Measurements from ENCODE around the gene ARV1.
"Not testable (repeated sequence)": the region's sequence is repeated elsewhere in the genome, so short reads cannot be mapped to it uniquely, and the experiment has no call there.

Gene ARV1

GRCh38 chr1:230985711-230986110, 6.8 kb downstream of the ARV1 start:
- H3K9me3 ChIP-seq (ENCODE audit: control insufficient read depth, low read length), result no peaks in the 10 kb centered on the region
- H3K27me3 ChIP-seq (replicated peaks; ENCODE audit: control insufficient read depth, insufficient read depth, low read length, poor library complexity, severe bottlenecking), result no peaks in the 10 kb centered on the region
- DNase-seq, result no peak
- no peak overlapping the region for H3K27ac ChIP-seq (ENCODE audit: insufficient read depth, low read length, poor library complexity, severe bottlenecking)
- H3K36me3 ChIP-seq (ENCODE audit: control insufficient read depth, insufficient read depth, low read length), result no peaks in the 10 kb centered on the region
- no peaks in the 10 kb centered on the region for H3K4me1 ChIP-seq (ENCODE audit: control insufficient read depth, insufficient read depth, low read length, poor library complexity, severe bottlenecking)
- no peak overlapping the region for H3K4me3 ChIP-seq (ENCODE audit: insufficient read depth, low read depth, low read length, poor library complexity, severe bottlenecking)

- H3K4me3 ChIP-seq (ENCODE audit: insufficient read depth, low read depth, low read length, poor library complexity, severe bottlenecking), result no peak overlapping the region
- DNase-seq, result no peak
- peaks cover 1% of the 10 kb centered on the region for H3K36me3 ChIP-seq (ENCODE audit: control insufficient read depth, insufficient read depth, low read length)
- H3K27me3 ChIP-seq (replicated peaks; ENCODE audit: control insufficient read depth, insufficient read depth, low read length, poor library complexity, severe bottlenecking), result no peaks in the 10 kb centered on the region
- H3K27ac ChIP-seq (ENCODE audit: insufficient read depth, low read length, poor library complexity, severe bottlenecking), result no peak overlapping the region
- no peaks in the 10 kb centered on the region for H3K9me3 ChIP-seq (ENCODE audit: control insufficient read depth, low read length)
- H3K4me1 ChIP-seq (ENCODE audit: control insufficient read depth, insufficient read depth, low read length, poor library complexity, severe bottlenecking), result no peaks in the 10 kb centered on the region
These were observed 8.1 kb downstream of the ARV1 start for GRCh38 chr1:230986976-230987375.

GRCh38 chr1:230987448-230987847, 8.6 kb downstream of the ARV1 start:
- Histone ChIP-seq H3K4me3 (ENCODE audit: insufficient read depth, low read depth, low read length, poor library complexity, severe bottlenecking) (no peak overlapping the region), H3K4me1 (ENCODE audit: control insufficient read depth, insufficient read depth, low read length, poor library complexity, severe bottlenecking) (no peaks in the 10 kb centered on the region), H3K27ac (ENCODE audit: insufficient read depth, low read length, poor library complexity, severe bottlenecking) (no peak overlapping the region), H3K27me3 (replicated peaks; ENCODE audit: control insufficient read depth, insufficient read depth, low read length, poor library complexity, severe bottlenecking) (no peaks in the 10 kb centered on the region), H3K36me3 (ENCODE audit: control insufficient read depth, insufficient read depth, low read length) (peaks cover 6% of the 10 kb centered on the region), H3K9me3 (ENCODE audit: control insufficient read depth, low read length) (no peaks in the 10 kb centered on the region)
- DNase-seq, result no peak

GRCh38 chr1:230992100-230992774, 13.3 kb downstream of the ARV1 start:
- Histone ChIP-seq H3K36me3 (ENCODE audit: control insufficient read depth, insufficient read depth, low read length) (peaks cover 18% of the 10 kb centered on the region), H3K27ac (ENCODE audit: insufficient read depth, low read length, poor library complexity, severe bottlenecking) (no peak overlapping the region), H3K27me3 (replicated peaks; ENCODE audit: control insufficient read depth, insufficient read depth, low read length, poor library complexity, severe bottlenecking) (no peaks in the 10 kb centered on the region), H3K4me3 (ENCODE audit: insufficient read depth, low read depth, low read length, poor library complexity, severe bottlenecking) (no peak overlapping the region), H3K4me1 (ENCODE audit: control insufficient read depth, insufficient read depth, low read length, poor library complexity, severe bottlenecking) (no peaks in the 10 kb centered on the region), H3K9me3 (ENCODE audit: control insufficient read depth, low read length) (no peaks in the 10 kb centered on the region)
- DNase-seq, result no peak

GRCh38 chr1:230994860-230995259, 16.0 kb downstream of the ARV1 start:
- Histone ChIP-seq H3K27me3 (replicated peaks; ENCODE audit: control insufficient read depth, insufficient read depth, low read length, poor library complexity, severe bottlenecking) (no peaks in the 10 kb centered on the region), H3K36me3 (ENCODE audit: control insufficient read depth, insufficient read depth, low read length) (peaks cover 43% of the 10 kb centered on the region), H3K9me3 (ENCODE audit: control insufficient read depth, low read length) (no peaks in the 10 kb centered on the region), H3K4me3 (ENCODE audit: insufficient read depth, low read depth, low read length, poor library complexity, severe bottlenecking) (no peak overlapping the region), H3K4me1 (ENCODE audit: control insufficient read depth, insufficient read depth, low read length, poor library complexity, severe bottlenecking) (no peaks in the 10 kb centered on the region), H3K27ac (ENCODE audit: insufficient read depth, low read length, poor library complexity, severe bottlenecking) (no peak overlapping the region)
- DNase-seq, result no peak

- H3K4me3 ChIP-seq (ENCODE audit: insufficient read depth, low read depth, low read length, poor library complexity, severe bottlenecking), result no peak overlapping the region
- no peak overlapping the region for H3K27ac ChIP-seq (ENCODE audit: insufficient read depth, low read length, poor library complexity, severe bottlenecking)
- H3K36me3 ChIP-seq (ENCODE audit: control insufficient read depth, insufficient read depth, low read length), result peaks cover 45% of the 10 kb centered on the region
- no peaks in the 10 kb centered on the region for H3K4me1 ChIP-seq (ENCODE audit: control insufficient read depth, insufficient read depth, low read length, poor library complexity, severe bottlenecking)
- H3K27me3 ChIP-seq (replicated peaks; ENCODE audit: control insufficient read depth, insufficient read depth, low read length, poor library complexity, severe bottlenecking), result no peaks in the 10 kb centered on the region
- peaks cover 4% of the 10 kb centered on the region for H3K9me3 ChIP-seq (ENCODE audit: control insufficient read depth, low read length)
- DNase-seq, result no peak
These were observed 21.3 kb downstream of the ARV1 start for GRCh38 chr1:231000201-231000600.

GRCh38 chr1:231000639-231001038, 21.7 kb downstream of the ARV1 start:
- Histone ChIP-seq H3K4me3 (ENCODE audit: insufficient read depth, low read depth, low read length, poor library complexity, severe bottlenecking) (no peak overlapping the region), H3K27me3 (replicated peaks; ENCODE audit: control insufficient read depth, insufficient read depth, low read length, poor library complexity, severe bottlenecking) (no peaks in the 10 kb centered on the region), H3K9me3 (ENCODE audit: control insufficient read depth, low read length) (peaks cover 4% of the 10 kb centered on the region), H3K36me3 (ENCODE audit: control insufficient read depth, insufficient read depth, low read length) (peaks cover 45% of the 10 kb centered on the region), H3K27ac (ENCODE audit: insufficient read depth, low read length, poor library complexity, severe bottlenecking) (no peak overlapping the region), H3K4me1 (ENCODE audit: control insufficient read depth, insufficient read depth, low read length, poor library complexity, severe bottlenecking) (no peaks in the 10 kb centered on the region)
- DNase-seq, result no peak

GRCh38 chr1:231001892-231002291, 23.0 kb downstream of the ARV1 start:
- H3K9me3 ChIP-seq (ENCODE audit: control insufficient read depth, low read length), result peaks cover 4% of the 10 kb centered on the region
- no peaks in the 10 kb centered on the region for H3K4me1 ChIP-seq (ENCODE audit: control insufficient read depth, insufficient read depth, low read length, poor library complexity, severe bottlenecking)
- H3K27ac ChIP-seq (ENCODE audit: insufficient read depth, low read length, poor library complexity, severe bottlenecking), result no peak overlapping the region
- H3K36me3 ChIP-seq (ENCODE audit: control insufficient read depth, insufficient read depth, low read length), result peaks cover 40% of the 10 kb centered on the region
- H3K27me3 ChIP-seq (replicated peaks; ENCODE audit: control insufficient read depth, insufficient read depth, low read length, poor library complexity, severe bottlenecking), result no peaks in the 10 kb centered on the region
- H3K4me3 ChIP-seq (ENCODE audit: insufficient read depth, low read depth, low read length, poor library complexity, severe bottlenecking), result no peak overlapping the region
- no peak for DNase-seq

GRCh38 chr1:231007535-231007934, 28.6 kb downstream of the ARV1 start:
- DNase-seq; H3K27ac ChIP-seq (ENCODE audit: insufficient read depth, low read length, poor library complexity, severe bottlenecking); H3K27me3 ChIP-seq (replicated peaks; ENCODE audit: control insufficient read depth, insufficient read depth, low read length, poor library complexity, severe bottlenecking); H3K4me1 ChIP-seq (ENCODE audit: control insufficient read depth, insufficient read depth, low read length, poor library complexity, severe bottlenecking); H3K36me3 ChIP-seq (ENCODE audit: control insufficient read depth, insufficient read depth, low read length); H3K4me3 ChIP-seq (ENCODE audit: insufficient read depth, low read depth, low read length, poor library complexity, severe bottlenecking); H3K9me3 ChIP-seq (ENCODE audit: control insufficient read depth, low read length): not testable (repeated sequence)

- H3K9me3 ChIP-seq (ENCODE audit: control insufficient read depth, low read length), result no peaks in the 10 kb centered on the region
- H3K36me3 ChIP-seq (ENCODE audit: control insufficient read depth, insufficient read depth, low read length), result no peaks in the 10 kb centered on the region
- H3K4me1 ChIP-seq (ENCODE audit: control insufficient read depth, insufficient read depth, low read length, poor library complexity, severe bottlenecking), result no peaks in the 10 kb centered on the region
- H3K27me3 ChIP-seq (replicated peaks; ENCODE audit: control insufficient read depth, insufficient read depth, low read length, poor library complexity, severe bottlenecking), result no peaks in the 10 kb centered on the region
- no peak for DNase-seq
- H3K4me3 ChIP-seq (ENCODE audit: insufficient read depth, low read depth, low read length, poor library complexity, severe bottlenecking), result no peak overlapping the region
- H3K27ac ChIP-seq (ENCODE audit: insufficient read depth, low read length, poor library complexity, severe bottlenecking), result no peak overlapping the region
These were observed 32.5 kb downstream of the ARV1 start for GRCh38 chr1:231011360-231011759.
